Measurements from ENCODE around the gene HSD17B3.

- no peak for TF ChIP-seq PPARA (CRISPR knock-in tag; IDR thresholded peaks at IDR 0.05; ENCODE audit: borderline replicate concordance)
- peak; percentile 21; the same call in 1 of the 2 replicates for TF ChIP-seq PATZ1 (CRISPR knock-in tag; IDR thresholded peaks at IDR 0.05; ENCODE audit: borderline replicate concordance)
- TF ChIP-seq POU6F1 (CRISPR knock-in tag; IDR thresholded peaks at IDR 0.05; ENCODE audit: borderline replicate concordance, low read depth): no peak
- TF ChIP-seq ZFP30 (CRISPR knock-in tag; IDR thresholded peaks at IDR 0.05): no peak
Observed at GRCh38 chr9:96203867-96204501, 98.0 kb downstream of the HSD17B3 start.
